ENCODE results near the gene SLC1A3.
"Not testable (repeated sequence)": the region's sequence is repeated elsewhere in the genome, so short reads cannot be mapped to it uniquely, and the experiment has no call there.

Gene SLC1A3

DNA sequence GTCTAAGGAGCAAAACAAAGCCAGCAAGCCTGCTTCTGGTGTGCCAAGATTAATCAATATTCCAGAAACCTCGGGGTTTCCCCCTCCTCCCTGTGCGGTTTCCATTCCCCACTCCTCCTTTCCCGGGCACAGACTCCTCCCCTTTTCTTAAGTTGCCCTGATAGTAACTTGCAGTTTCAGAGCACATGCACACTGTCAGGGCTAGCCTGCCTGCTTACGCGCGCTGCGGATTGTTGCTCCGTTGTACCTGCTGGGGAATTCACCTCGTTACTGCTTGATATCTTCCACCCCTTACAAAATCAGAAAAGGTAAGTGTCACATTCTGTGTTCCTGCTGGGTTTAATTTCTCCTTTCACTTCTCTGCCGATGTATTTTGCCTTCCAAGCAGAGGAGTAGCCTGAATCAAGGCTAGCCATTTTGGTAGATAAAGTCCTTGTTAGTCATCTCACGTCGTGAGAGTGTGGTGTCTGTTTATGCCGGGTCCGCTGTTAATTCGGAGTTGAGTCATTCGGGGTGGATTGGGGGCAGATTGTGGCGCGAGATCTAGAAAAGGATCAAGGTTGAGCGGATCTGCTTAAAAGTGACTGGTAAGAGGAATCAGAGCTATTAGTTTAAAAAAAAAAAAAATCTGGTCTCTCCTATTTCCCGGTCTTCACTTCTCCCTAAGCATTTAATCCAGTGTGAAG is at the start of gene SLC1A3:
SLC1A3 (plus strand) TSS at position 179 of the 686 bp plus-strand sequence. CDS start 1,818 bp downstream, outside the sequence.
- DNase-seq (ENCODE audit: low read depth), result peak; percentile 40

DNA sequence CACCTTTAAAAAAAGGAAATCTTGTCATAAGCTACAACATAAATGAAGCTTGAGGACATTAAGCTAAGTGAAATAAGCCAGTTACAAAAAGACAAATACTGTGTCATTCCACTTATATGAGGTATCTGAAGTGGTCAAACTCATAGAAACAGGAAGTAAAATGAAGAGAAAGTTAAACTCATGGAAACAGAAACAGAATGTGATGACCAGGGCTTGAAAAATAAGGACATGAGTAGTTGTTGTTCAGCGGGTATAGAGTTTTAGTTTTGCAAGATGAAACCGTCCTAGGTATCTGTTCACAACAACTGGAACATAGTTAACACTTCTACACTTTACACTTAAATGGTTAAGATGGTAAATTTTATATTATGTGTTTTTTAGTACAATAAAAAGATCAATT is 47.8 kb upstream of the SLC1A3 start:
- no peak for DNase-seq (ENCODE audit: low read depth)

DNA sequence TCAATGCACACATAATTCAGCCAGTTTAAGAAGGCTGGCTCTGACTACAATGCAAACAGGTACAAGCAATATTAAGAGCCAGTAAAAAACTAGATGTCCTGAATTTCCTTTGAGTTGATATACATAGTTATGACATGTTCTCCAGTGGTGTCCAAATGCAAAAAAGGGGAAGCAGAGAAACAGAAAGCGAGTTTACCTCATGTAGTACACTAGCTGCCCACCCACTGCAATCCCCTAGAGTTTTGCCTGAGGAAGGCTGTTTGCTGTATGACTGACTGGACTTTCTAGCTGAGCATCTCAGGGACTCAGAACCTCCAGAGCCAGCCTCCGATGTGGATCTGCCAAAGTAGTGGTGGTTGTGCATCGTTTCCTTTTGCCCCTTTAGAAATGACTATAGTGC is 44.8 kb upstream of the SLC1A3 start:
- no peak for DNase-seq (ENCODE audit: low read depth)

DNA sequence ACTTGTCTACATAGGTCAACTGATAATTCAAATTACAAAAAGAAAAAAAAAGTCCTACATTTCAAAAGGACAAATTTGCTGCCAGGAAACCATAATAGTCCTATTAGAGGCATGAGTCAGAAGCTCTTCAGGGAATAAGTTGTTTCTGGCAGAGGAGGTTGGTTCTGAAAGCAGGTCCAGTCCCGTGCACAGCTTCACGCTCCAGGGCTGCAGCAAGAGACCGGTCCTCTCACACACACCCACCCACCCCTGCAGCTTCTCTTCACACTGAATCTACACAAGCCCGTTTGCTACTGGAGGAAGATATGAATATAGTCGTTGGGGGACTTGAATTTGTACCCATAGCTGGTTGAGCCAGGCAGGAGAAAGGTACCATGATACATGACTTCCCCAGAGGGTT is 36.9 kb upstream of the SLC1A3 start:
- no peak for DNase-seq (ENCODE audit: low read depth)

GRCh38 chr5:36570301-36571095 is 35.9 kb upstream of the SLC1A3 start:
- no peak for DNase-seq (ENCODE audit: low read depth)

DNA sequence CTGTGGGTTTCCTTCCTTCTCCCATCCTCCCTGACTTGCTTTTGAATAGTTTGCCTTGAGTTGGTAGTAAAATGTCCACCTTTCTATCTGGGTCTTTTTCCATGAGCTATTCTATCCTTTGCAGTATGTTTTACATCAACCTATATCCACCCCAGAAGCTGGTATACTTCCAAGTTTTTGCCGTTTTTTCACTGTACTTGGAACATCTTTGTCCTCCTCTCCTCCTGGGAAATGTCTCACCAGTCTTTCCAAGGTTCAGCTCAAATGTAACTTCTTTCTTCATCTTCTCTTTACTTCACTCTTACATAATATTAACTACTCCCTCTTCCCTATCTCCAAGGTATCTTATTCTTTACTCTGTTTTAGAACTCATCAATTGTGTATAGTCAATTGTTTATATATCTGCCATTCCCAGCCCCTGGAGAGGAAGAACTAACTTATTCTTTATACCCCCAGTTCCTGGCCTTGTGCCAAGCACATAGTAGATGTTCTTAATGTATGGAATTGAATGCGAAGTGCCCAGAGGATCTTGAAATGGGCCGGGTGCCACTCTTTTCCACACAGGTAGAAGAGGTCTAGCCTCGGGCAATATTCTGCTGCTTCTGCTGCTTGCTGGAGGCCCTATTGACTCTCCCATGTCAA is 34.9 kb upstream of the SLC1A3 start:
- DNase-seq (ENCODE audit: low read depth), result no peak

DNA sequence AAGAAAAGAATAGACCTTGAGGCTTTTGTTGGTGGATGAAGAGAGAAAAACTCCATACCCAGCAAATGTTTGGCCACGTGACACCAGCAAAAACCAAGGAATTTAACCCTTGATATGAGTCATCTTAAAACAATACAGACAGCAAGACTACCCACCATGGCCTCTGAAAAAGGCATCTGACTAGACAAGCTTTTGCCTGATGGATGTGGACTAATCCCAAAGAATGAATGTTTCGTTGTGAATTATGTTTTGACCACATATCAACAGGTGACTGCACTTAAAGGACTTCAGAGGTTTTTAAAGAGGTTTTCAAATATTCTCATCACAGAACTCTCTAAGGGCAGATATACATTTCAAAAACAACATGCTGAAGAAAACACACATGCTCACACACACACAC is 33.0 kb upstream of the SLC1A3 start:
- DNase-seq (ENCODE audit: low read depth), result no peak

GRCh38 chr5:36575361-36575781 is 31.0 kb upstream of the SLC1A3 start:
- no peak for DNase-seq (ENCODE audit: low read depth)

- DNase-seq (ENCODE audit: low read depth), result no peak
Measured at GRCh38 chr5:36576721-36577120, 29.7 kb upstream of the SLC1A3 start.

- DNase-seq (ENCODE audit: low read depth), result not testable (repeated sequence)
Measured at GRCh38 chr5:36579858-36580257, 26.5 kb upstream of the SLC1A3 start.

DNA sequence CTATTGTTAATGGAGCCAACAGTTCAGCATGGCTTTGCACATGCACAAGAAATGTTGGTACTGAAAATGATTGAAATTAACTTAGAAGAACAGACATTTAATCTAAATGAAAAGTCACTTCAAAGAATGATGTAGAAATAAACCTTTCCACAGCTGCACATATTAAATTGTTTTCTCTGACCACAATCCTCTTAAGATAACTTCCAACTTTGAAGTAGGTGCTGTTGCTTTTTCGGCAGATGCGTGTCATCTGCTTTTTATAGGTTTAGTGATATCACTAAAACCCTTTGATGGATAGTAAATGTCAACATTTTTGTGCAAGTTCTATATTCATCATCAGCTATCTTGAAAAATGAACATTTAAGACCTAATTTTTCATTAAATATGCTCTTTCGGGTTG is 25.3 kb upstream of the SLC1A3 start:
- DNase-seq (ENCODE audit: low read depth), result no peak

DNA sequence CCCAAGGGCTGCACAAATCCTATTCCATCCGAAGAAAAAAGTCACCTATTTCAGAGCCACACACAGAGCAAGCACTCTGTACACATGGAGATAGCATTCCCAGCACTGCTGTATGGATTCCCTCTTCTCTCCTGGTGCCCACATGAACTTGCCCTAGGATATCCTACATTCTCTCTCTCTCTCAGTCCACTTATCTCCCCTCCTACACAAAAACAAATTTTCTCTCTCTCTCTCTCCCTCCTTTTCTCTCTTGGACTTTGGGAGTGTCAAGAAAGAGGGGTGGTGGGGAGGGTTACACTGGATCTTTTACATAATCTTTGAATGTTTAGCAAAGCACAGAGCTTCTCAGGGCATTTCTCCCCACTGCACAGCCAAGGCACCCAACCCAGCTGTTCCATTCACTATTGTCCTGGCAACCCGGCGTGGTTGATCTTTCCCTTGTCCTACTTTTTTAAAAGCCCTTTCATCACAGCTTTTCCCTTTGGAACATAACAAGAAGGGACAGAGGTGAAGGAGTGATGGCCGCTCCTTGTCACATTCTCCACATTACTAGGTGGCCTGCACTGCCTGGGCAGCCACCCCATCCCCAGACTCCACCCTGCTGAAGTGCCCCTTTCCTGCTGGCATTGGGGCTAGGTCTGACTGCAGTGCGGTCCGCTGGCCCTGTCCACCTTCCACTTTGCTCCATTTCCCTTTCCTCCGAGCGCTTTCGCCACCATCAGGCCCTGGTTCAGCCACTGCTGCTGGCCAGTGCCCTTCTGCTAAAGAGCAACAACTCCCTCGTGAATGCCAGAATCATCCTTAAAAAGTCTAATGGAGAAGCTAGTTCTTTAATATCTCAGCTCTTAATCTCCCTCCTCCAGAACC is 22.2 kb upstream of the SLC1A3 start:
- no peak for DNase-seq (ENCODE audit: low read depth)

DNA sequence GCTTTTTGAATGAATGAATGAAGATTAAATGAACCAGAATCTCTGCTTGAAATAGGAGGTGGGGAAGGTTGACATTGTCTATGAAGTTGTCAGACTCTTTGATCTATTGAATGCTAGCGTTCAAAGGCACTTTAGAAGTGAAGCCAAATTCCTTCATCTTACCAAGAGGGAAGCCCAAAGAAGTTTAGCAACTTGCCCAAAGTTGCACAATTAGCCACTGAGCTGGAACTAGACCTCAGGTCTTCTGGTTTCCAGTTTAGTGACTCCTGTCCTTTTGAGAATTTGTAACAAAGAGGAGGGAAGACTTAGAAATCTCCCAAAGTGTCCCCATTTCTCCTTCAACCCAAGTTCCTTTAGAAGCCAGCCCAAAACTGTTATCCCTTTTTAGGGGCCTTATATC is 20.7 kb upstream of the SLC1A3 start:
- no peak for DNase-seq (ENCODE audit: low read depth)

DNA sequence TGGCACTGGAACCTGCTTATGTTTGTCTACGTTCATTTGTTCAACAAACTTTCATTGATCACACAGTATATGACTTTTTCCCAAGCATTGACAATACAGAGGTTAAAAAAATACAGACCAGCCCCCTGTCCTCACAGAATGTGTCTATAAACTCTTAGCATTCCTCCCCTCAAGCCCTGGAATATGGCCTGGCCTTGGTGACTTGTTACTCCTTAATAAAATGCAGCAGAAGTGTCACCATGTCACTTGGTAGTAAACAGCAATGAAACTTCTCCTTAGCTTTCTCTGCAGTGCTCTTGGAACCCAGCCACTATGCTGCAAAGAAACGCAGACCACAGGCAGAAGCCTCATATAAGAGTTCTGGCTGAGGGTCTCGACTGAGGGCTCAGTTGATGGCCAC is 19.1 kb upstream of the SLC1A3 start:
- DNase-seq (ENCODE audit: low read depth), result no peak

DNA sequence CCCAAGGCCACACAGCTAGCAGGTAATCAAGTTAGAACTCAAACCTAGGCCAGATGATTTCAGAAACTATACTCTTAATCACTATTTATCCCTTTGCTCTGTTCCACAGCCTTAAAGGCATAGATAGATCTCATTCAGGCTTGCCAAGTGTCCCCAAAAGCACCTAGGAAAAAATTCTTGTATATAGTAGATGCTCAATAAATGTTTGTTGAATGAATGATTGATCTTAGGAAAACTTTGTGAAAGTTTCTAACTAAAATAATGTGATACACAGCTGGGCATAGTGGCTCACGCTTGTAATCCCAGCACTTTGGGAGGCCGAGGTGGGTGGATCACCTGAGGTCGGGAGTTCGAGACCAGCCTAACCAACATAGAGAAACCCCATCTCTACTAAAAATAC is 16.7 kb upstream of the SLC1A3 start:
- DNase-seq (ENCODE audit: low read depth), result not testable (repeated sequence)

DNA sequence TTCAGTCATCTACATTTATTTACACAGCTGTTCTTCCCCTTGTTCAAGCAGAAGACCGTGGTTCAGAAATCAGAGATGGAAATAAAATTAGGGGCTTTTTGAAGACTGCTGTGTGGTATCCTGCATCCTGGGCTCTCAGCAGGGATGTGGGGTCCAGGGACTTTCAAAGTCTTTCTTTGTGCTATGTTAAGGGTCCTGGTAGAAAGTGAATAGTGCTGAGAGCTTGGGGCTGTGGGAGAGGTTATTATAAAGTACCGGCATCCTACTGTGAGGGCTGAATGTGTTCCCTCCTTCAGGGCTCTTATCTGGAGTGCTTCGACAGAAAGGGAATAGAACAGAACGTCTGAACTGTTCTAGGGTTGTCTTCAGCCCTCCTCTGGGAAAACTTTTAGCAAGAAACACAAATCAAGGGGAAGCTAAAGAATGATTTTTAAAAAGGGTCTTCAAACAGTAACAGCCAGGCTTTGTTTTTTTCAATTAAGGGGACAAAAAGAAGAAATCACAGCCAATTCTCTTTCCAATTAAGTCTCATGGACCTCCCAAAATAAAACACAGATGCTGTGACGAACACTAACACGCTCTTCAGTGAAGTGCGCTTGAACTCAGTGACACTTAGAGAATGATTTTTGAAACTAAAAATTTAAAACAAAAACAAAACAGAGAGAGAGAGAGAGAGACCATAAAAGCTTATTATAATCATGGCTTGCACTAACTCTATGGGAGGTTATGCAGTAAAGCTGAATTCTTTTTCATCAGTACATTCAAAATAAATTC is 15.7 kb upstream of the SLC1A3 start:
- no peak for DNase-seq (ENCODE audit: low read depth)

GRCh38 chr5:36593867-36594266 is 12.5 kb upstream of the SLC1A3 start:
- no peak for DNase-seq (ENCODE audit: low read depth)

GRCh38 chr5:36596247-36596646 is 10.2 kb upstream of the SLC1A3 start:
- no peak for DNase-seq (ENCODE audit: low read depth)

DNA sequence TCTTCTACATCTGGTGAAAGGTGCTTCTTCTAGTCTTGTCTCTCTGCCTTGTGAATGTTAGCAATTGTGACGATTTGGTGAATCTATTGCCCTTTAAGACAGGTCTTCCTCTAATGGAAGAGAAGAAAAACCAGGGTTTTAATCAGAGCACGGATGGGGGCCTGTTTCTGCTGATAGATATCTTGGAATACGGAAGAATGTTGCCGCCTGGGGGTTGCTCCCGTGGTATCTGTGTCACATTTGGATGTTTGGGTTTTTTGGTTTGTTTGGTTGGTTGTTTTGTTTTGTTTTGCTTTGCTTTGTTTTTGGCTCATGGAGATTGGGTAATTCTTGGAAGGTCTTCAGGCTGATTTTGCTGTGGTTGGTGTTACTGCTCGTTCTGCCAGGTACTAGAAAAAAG is 9.7 kb upstream of the SLC1A3 start:
- DNase-seq (ENCODE audit: low read depth), result no peak

DNA sequence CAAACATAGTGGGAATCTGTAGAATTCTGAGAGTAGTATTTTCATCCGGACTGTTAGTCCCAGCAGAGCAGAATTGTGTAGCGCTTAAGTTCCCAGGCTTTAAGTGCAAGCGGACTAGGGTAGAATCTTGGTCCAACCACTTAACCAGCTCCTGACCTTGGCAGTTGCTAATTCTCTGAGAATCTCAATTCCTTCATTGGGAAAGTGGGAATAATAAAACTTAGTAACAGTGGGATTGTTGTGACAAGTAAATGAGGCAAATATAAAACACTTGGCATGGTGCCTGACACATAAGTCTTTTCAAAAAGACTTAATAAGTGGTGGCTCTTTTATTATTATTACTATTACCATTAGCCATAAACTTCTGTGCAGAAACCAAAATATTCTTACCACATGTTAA is 8.4 kb upstream of the SLC1A3 start:
- DNase-seq (ENCODE audit: low read depth), result no peak
